NCI-H345 treated with DMSO at 0.1 percent for 48 hours (cell line): Measurements from ENCODE around the gene PNLIP.

Experiments used
- DNase-seq: peaks from one replicate; lab custom pipeline; 2025; ENCODE audit not compliant: unreplicated experiment; lab: John Stamatoyannopoulos, UW

The PNLIP gene

GRCh38 chr10:116614796-116615195 is 69.1 kb downstream of the PNLIP start:
- no peak for DNase-seq

- no peak for DNase-seq
These were observed 69.6 kb downstream of the PNLIP start for GRCh38 chr10:116615199-116615776.
